Activated CD8-positive, alpha-beta T cell treated with anti-CD3 and anti-CD28 coated beads, Interleukin-2, amount 10 ng/mL, durations not matched to agents 7 days and 5 days (primary cell): ENCODE data around the gene IQSEC1. TPM values are rescaled to one million over a fixed set of nuclear protein-coding genes. Genes with fewer than 3 reads are reported as not detected.

Experiments
- ATAC-seq: fragments of 150-1000 bp; cut with Tn5 transposase; one replicate; pipeline ENCODE4 v1.10.0; 2021; ENCODE audit warnings: moderate library complexity
- CTCF ChIA-PET: fragments of 350-600 bp; sonication (Branson Sonifier 250); formaldehyde crosslinking; loops from one replicate; lab custom pipeline; 2021; ENCODE audit warnings: antibody characterized with exemption; lab: Charles Lee
- POLR2A ChIA-PET: fragments of 350-600 bp; sonication (Branson Sonifier 250); formaldehyde crosslinking; loops from one replicate; lab custom pipeline; 2021; ENCODE audit warnings: antibody characterized with exemption; lab: Charles Lee
- DNase-seq: peaks from one replicate; pipeline ENCODE4 v3.0.0-alpha.2; 2020
- H3K27ac Mint-ChIP-seq: one replicate; pipeline ENCODE4 v1.8.0; 2021; ENCODE audit warnings: mild to moderate bottlenecking, mixed read lengths
- H3K27me3 Mint-ChIP-seq: one replicate; pipeline ENCODE4 v1.8.0; 2021; ENCODE audit warnings: low read depth, mixed read lengths
- H3K36me3 Mint-ChIP-seq: one replicate; pipeline ENCODE4 v1.8.0; 2021; ENCODE audit warnings: low read depth, mixed read lengths
- H3K4me1 Mint-ChIP-seq: one replicate; pipeline ENCODE4 v1.8.0; 2021; ENCODE audit warnings: low read depth, mixed read lengths
- H3K4me3 Mint-ChIP-seq: one replicate; pipeline ENCODE4 v1.8.0; 2021; ENCODE audit warnings: mild to moderate bottlenecking, mixed read lengths
- H3K9me3 Mint-ChIP-seq: one replicate; pipeline ENCODE4 v1.8.0; 2022; ENCODE audit warnings: mixed read lengths; ENCODE audit not compliant: insufficient read depth
- total RNA-seq, 2 experiments: library from RNA; stranded (reverse); gene quantifications; one replicate each; pipeline ENCODE4 v1.2.3, GENCODE V29; 2021

The IQSEC1 gene
- total RNA-seq, 2 experiments from 2014 or later = 47.8 to 53.8 TPM

- Mint-ChIP-seq H3K27me3 (no peaks in the 10 kb centered on the region), H3K4me3 (no peak overlapping the region), H3K4me1 (peaks cover 41% of the 10 kb centered on the region), H3K36me3 (peaks cover 47% of the 10 kb centered on the region), H3K9me3 (no peaks in the 10 kb centered on the region), H3K27ac (no peak overlapping the region)
- ATAC-seq = no peak
- ChIA-PET CTCF (no interaction called here), POLR2A (interaction anchor here (0.7 kb wide), 1 partner anchor 12 kb away, joined by 3 read pairs; no protein-coding TSS in a partner anchor)
- no peak for DNase-seq
Observed at GRCh38 chr3:12997387-12997786, 75.8 kb downstream of the IQSEC1 start.

GRCh38 chr3:12996181-12996506 is 77.1 kb downstream of the IQSEC1 start:
- ChIA-PET CTCF (interaction anchor here (1.5 to 5.2 kb wide), 9 partner anchors 10 to 48 kb away, joined by 3 to 52 read pairs (median 13); no protein-coding TSS in a partner anchor), POLR2A (interaction anchor here (0.7 to 1.0 kb wide), 2 partner anchors 10 to 476 kb away, joined by 4 to 9 read pairs; no protein-coding TSS in a partner anchor)
- Mint-ChIP-seq H3K4me3 (no peak overlapping the region), H3K27me3 (no peaks in the 10 kb centered on the region), H3K9me3 (no peaks in the 10 kb centered on the region), H3K36me3 (peaks cover 37% of the 10 kb centered on the region), H3K4me1 (peaks cover 32% of the 10 kb centered on the region), H3K27ac (no peak overlapping the region)
- no peak for ATAC-seq
- no peak for DNase-seq

GRCh38 chr3:12995389-12996180 is 77.6 kb downstream of the IQSEC1 start:
- DNase-seq = no peak
- Mint-ChIP-seq H3K36me3 (peaks cover 36% of the 10 kb centered on the region), H3K9me3 (no peaks in the 10 kb centered on the region), H3K4me1 (peaks cover 31% of the 10 kb centered on the region), H3K27me3 (no peaks in the 10 kb centered on the region), H3K27ac (peak overlapping the region; percentile 4), H3K4me3 (peak overlapping the region; percentile 76)
- ChIA-PET POLR2A (interaction anchor here (0.7 to 1.0 kb wide), 3 partner anchors 9 to 476 kb away, joined by 4 to 9 read pairs (median 4); no protein-coding TSS in a partner anchor), CTCF (interaction anchor here (0.6 to 5.2 kb wide), 34 partner anchors 9 to 287 kb away, joined by 3 to 52 read pairs (median 4); no protein-coding TSS in a partner anchor)
- no peak for ATAC-seq

- DNase-seq (peak; percentile 86), ATAC-seq (peak; percentile 90)
- Mint-ChIP-seq H3K9me3 (no peaks in the 10 kb centered on the region), H3K4me3 (peak overlapping the region; percentile 76), H3K4me1 (peaks cover 25% of the 10 kb centered on the region), H3K27ac (peak overlapping the region; percentile 44), H3K36me3 (peaks cover 30% of the 10 kb centered on the region), H3K27me3 (no peaks in the 10 kb centered on the region)
- CTCF ChIA-PET = interaction anchor here (0.6 to 5.2 kb wide), 33 partner anchors 8 to 127 kb away, joined by 3 to 52 read pairs (median 4); no protein-coding TSS in a partner anchor
- POLR2A ChIA-PET = interaction anchor here (0.7 kb wide), 1 partner anchor 9 kb away, joined by 4 read pairs; no protein-coding TSS in a partner anchor
Observed at GRCh38 chr3:12994607-12995388, 78.4 kb downstream of the IQSEC1 start.

- Mint-ChIP-seq H3K9me3 (no peaks in the 10 kb centered on the region), H3K4me3 (peak overlapping the region; percentile 76), H3K27me3 (no peaks in the 10 kb centered on the region), H3K27ac (no peak overlapping the region), H3K4me1 (peaks cover 23% of the 10 kb centered on the region), H3K36me3 (peaks cover 27% of the 10 kb centered on the region)
- DNase-seq (no peak), ATAC-seq (peak; percentile 10)
- ChIA-PET CTCF (interaction anchor here (0.9 to 5.2 kb wide), 9 partner anchors 10 to 69 kb away, joined by 3 to 52 read pairs (median 13); no protein-coding TSS in a partner anchor), POLR2A (no interaction called here)
Observed at GRCh38 chr3:12994357-12994606, 78.9 kb downstream of the IQSEC1 start.

- Mint-ChIP-seq H3K27ac (no peak overlapping the region), H3K4me3 (peak overlapping the region; percentile 76), H3K9me3 (no peaks in the 10 kb centered on the region), H3K4me1 (peaks cover 23% of the 10 kb centered on the region), H3K36me3 (peaks cover 25% of the 10 kb centered on the region), H3K27me3 (no peaks in the 10 kb centered on the region)
- no peak for DNase-seq
- ATAC-seq = peak; percentile 13
- ChIA-PET CTCF (interaction anchor here (0.9 to 5.2 kb wide), 9 partner anchors 11 to 70 kb away, joined by 3 to 52 read pairs (median 13); no protein-coding TSS in a partner anchor), POLR2A (no interaction called here)
Observed at GRCh38 chr3:12993517-12994356, 79.5 kb downstream of the IQSEC1 start.

- H3K27ac Mint-ChIP-seq = no peak overlapping the region
- peaks cover 24% of the 10 kb centered on the region for H3K4me1 Mint-ChIP-seq
- POLR2A ChIA-PET = no interaction called here
- no peaks in the 10 kb centered on the region for H3K27me3 Mint-ChIP-seq
- H3K9me3 Mint-ChIP-seq = no peaks in the 10 kb centered on the region
- H3K36me3 Mint-ChIP-seq = peaks cover 17% of the 10 kb centered on the region
- peak overlapping the region; percentile 20 for H3K4me3 Mint-ChIP-seq
- DNase-seq = no peak
- no peak for ATAC-seq
- CTCF ChIA-PET = interaction anchor here (4.6 to 5.2 kb wide), 2 partner anchors 10 to 22 kb away, joined by 41 to 52 read pairs; no protein-coding TSS in a partner anchor
Observed at GRCh38 chr3:12992629-12993516, 80.4 kb downstream of the IQSEC1 start.

- ATAC-seq (no peak), DNase-seq (no peak)
- no peaks in the 10 kb centered on the region for H3K9me3 Mint-ChIP-seq
- H3K27ac Mint-ChIP-seq = no peak overlapping the region
- peaks cover 17% of the 10 kb centered on the region for H3K36me3 Mint-ChIP-seq
- ChIA-PET POLR2A (no interaction called here), CTCF (interaction anchor here (5.2 kb wide), 1 partner anchor 9 kb away, joined by 52 read pairs; no protein-coding TSS in a partner anchor)
- no peak overlapping the region for H3K4me3 Mint-ChIP-seq
- no peaks in the 10 kb centered on the region for H3K27me3 Mint-ChIP-seq
- peaks cover 24% of the 10 kb centered on the region for H3K4me1 Mint-ChIP-seq
Observed at GRCh38 chr3:12991861-12992281, 81.4 kb downstream of the IQSEC1 start.

- ATAC-seq (no peak), DNase-seq (no peak)
- H3K27ac Mint-ChIP-seq = no peak overlapping the region
- H3K4me1 Mint-ChIP-seq = peaks cover 24% of the 10 kb centered on the region
- ChIA-PET CTCF (interaction anchor here (5.2 kb wide), 1 partner anchor 9 kb away, joined by 52 read pairs; no protein-coding TSS in a partner anchor), POLR2A (no interaction called here)
- H3K36me3 Mint-ChIP-seq = peaks cover 13% of the 10 kb centered on the region
- H3K9me3 Mint-ChIP-seq = no peaks in the 10 kb centered on the region
- no peaks in the 10 kb centered on the region for H3K27me3 Mint-ChIP-seq
- H3K4me3 Mint-ChIP-seq = no peak overlapping the region
Observed at GRCh38 chr3:12991481-12991837, 81.8 kb downstream of the IQSEC1 start.

- H3K27me3 Mint-ChIP-seq = no peaks in the 10 kb centered on the region
- peaks cover 24% of the 10 kb centered on the region for H3K4me1 Mint-ChIP-seq
- ATAC-seq (no peak), DNase-seq (no peak)
- peaks cover 10% of the 10 kb centered on the region for H3K36me3 Mint-ChIP-seq
- ChIA-PET POLR2A (interaction anchor here (1.2 kb wide), 1 partner anchor 9 kb away, joined by 3 read pairs; no protein-coding TSS in a partner anchor), CTCF (no interaction called here)
- no peak overlapping the region for H3K4me3 Mint-ChIP-seq
- H3K27ac Mint-ChIP-seq = no peak overlapping the region
- H3K9me3 Mint-ChIP-seq = no peaks in the 10 kb centered on the region
Observed at GRCh38 chr3:12990781-12991480, 82.3 kb downstream of the IQSEC1 start.
